HG03354 (cell line): ENCODE results near the gene PCDHB4.
"Not testable (repeated sequence)": the region's sequence is repeated elsewhere in the genome, so short reads cannot be mapped to it uniquely, and the experiment has no call there.

Source experiments
- ATAC-seq: cut with Tn5 transposase; IDR thresholded peaks from one replicate; pipeline ENCODE4 v1.9.1; 2021; ENCODE audit warnings: mild to moderate bottlenecking; ENCODE audit not compliant: unreplicated experiment, poor library complexity, severe bottlenecking

The PCDHB4 gene

DNA sequence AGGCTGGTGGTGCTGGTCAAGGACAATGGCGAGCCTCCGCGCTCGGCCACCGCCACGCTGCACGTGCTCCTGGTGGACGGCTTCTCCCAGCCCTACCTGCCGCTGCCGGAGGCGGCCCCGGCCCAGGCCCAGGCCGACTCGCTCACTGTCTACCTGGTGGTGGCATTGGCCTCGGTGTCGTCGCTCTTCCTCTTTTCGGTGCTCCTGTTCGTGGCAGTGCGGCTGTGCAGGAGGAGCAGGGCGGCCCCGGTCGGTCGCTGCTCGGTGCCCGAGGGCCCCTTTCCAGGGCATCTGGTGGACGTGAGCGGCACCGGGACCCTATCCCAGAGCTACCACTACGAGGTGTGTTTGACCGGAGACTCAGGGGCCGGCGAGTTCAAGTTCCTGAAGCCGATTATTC is 15.7 kb downstream of the PCDHB4 start:
- ATAC-seq = not testable (repeated sequence)

- ATAC-seq = no peak
Measured at GRCh38 chr5:141149812-141150211, 28.2 kb downstream of the PCDHB4 start, which contains the start of gene PCDHB6. PCDHB6 (plus strand) TSS chr5:141150057; CDS start chr5:141150258, 201 bp downstream.

- no peak for ATAC-seq
Measured at GRCh38 chr5:141150224-141150992, 28.8 kb downstream of the PCDHB4 start.

GRCh38 chr5:141150993-141151325 is 29.3 kb downstream of the PCDHB4 start:
- no peak for ATAC-seq

- ATAC-seq = not testable (repeated sequence)
Measured at GRCh38 chr5:141151632-141152031, 30.0 kb downstream of the PCDHB4 start.

DNA sequence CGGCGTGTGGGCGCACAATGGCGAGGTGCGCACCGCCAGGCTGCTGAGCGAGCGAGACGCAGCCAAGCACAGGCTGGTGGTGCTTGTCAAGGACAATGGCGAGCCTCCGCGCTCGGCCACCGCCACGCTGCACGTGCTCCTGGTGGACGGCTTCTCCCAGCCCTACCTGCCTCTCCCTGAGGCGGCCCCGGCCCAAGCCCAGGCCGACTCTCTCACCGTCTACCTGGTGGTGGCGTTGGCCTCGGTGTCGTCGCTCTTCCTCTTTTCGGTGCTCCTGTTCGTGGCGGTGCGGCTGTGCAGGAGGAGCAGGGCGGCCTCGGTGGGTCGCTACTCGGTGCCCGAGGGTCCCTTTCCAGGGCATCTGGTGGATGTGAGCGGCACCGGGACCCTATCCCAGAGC is 30.5 kb downstream of the PCDHB4 start:
- ATAC-seq = not testable (repeated sequence)

GRCh38 chr5:141155540-141156374 is 34.1 kb downstream of the PCDHB4 start:
- ATAC-seq = no peak

DNA sequence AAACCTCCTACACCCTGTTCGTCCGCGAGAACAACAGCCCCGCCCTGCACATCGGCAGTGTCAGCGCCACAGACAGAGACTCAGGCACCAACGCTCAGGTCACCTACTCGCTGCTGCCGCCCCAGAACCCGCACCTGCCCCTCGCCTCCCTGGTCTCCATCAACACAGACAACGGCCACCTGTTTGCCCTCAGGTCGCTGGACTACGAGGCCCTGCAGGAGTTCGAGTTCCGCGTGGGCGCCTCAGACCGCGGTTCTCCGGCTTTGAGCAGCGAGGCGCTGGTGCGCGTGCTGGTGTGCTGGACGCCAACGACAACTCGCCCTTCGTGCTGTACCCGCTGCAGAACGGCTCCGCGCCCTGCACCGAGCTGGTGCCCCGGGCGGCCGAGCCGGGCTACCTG is 35.7 kb downstream of the PCDHB4 start:
- not testable (repeated sequence) for ATAC-seq

DNA sequence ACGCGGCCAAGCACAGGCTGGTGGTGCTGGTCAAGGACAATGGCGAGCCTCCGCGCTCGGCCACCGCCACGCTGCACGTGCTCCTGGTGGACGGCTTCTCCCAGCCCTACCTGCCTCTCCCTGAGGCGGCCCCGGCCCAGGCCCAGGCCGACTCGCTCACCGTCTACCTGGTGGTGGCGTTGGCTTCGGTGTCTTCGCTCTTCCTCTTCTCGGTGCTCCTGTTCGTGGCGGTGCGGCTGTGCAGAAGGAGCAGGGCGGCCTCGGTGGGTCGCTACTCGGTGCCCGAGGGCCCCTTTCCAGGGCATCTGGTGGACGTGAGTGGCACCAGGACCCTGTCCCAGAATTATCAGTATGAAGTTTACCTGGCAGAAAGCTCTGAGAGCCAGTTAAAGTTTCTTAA is 36.3 kb downstream of the PCDHB4 start:
- not testable (repeated sequence) for ATAC-seq

DNA sequence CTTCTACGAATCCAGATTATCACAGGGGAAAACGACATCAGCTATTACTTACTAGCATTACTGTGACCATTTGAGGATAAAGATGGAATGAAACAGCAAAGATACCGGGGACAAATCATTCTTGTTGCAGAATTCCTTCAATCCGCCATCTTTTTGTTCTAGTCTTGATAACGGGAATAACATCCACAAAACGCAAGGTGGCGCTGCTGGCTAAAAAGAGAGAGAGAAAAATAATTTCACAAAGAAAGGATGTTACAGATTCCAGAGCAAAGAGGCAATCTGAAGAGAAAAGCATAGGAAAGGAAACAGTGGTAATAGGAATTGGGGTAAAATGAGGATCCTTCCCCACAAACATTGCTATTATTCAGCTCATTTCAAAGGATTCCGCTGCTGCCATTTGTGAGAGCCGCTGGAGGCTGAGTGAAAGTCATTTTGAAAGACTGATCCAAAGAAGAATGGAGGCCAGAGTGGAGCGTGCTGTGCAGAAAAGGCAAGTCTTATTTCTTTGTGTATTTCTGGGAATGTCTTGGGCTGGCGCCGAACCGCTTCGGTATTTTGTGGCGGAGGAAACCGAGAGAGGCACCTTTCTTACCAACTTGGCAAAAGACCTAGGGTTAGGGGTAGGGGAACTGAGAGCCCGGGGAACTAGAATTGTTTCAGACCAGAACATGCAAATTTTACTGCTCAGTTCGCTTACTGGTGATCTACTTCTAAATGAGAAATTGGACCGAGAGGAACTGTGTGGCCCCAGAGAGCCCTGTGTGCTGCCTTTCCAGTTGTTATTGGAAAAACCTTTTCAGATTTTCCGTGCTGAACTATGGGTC is 51.0 kb downstream of the PCDHB4 start, which contains the start of gene PCDHB7:
Gene PCDHB7, plus strand, starts transcription at position 264 of the 824 bp plus-strand sequence. Its CDS starts 192 bp downstream, at position 456.
- ATAC-seq = no peak

DNA sequence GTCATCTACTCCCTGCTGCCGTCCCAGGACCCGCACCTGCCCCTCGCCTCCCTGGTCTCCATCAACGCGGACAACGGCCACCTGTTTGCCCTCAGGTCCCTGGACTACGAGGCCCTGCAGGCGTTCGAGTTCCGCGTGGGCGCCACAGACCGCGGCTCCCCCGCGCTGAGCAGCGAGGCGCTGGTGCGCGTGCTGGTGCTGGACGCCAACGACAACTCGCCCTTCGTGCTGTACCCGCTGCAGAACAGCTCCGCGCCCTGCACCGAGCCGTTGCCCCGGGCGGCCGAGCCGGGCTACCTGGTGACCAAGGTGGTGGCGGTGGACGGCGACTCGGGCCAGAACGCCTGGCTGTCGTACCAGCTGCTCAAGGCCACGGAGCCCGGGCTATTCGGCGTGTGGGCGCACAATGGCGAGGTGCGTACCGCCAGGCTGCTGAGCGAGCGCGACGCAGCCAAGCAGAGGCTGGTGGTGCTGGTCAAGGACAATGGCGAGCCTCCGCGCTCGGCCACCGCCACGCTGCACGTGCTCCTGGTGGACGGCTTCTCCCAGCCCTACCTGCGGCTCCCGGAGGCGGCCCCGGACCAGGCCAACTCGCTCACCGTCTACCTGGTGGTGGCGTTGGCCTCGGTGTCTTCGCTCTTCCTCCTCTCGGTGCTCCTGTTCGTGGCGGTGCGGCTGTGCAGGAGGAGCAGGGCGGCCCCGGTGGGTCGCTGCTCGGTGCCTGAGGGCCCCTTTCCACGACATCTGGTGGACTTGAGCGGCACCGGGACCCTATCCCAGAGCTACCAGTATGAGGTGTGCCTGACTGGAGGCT is 52.9 kb downstream of the PCDHB4 start:
- not testable (repeated sequence) for ATAC-seq
